Glutamatergic neuron (in vitro differentiated cells): Measurements from ENCODE around the gene BCKDHB. TPM values are rescaled to one million over a fixed set of nuclear protein-coding genes. Genes with fewer than 3 reads are reported as not detected.

Experiments
- DNase-seq: peaks from one replicate; pipeline ENCODE4 v3.0.0; 2022
- H3K27ac Mint-ChIP-seq: one replicate; pipeline ENCODE4 v1.8.0; 2020; ENCODE audit warnings: mild to moderate bottlenecking, mixed read lengths, inconsistent platforms; ENCODE audit not compliant: unreplicated experiment
- H3K27me3 Mint-ChIP-seq: one replicate; pipeline ENCODE4 v1.8.0; 2020; ENCODE audit warnings: mild to moderate bottlenecking, moderate library complexity, mixed read lengths, inconsistent platforms; ENCODE audit not compliant: unreplicated experiment
- H3K36me3 Mint-ChIP-seq: one replicate; pipeline ENCODE4 v1.8.0; 2020; ENCODE audit warnings: mild to moderate bottlenecking, mixed read lengths, inconsistent platforms; ENCODE audit not compliant: unreplicated experiment
- H3K4me1 Mint-ChIP-seq: one replicate; pipeline ENCODE4 v1.8.0; 2020; ENCODE audit warnings: mild to moderate bottlenecking, low read depth, mixed read lengths, inconsistent platforms; ENCODE audit not compliant: unreplicated experiment
- H3K4me3 Mint-ChIP-seq: one replicate; pipeline ENCODE4 v1.8.0; 2020; ENCODE audit warnings: mild to moderate bottlenecking, mixed read lengths, inconsistent platforms; ENCODE audit not compliant: unreplicated experiment
- H3K9me3 Mint-ChIP-seq: one replicate; pipeline ENCODE4 v1.8.0; 2020; ENCODE audit warnings: mild to moderate bottlenecking, moderate library complexity, mixed read lengths, inconsistent platforms; ENCODE audit not compliant: unreplicated experiment
- total RNA-seq: library from RNA; stranded (reverse); fragmentation: NEBNext Ultra II Directional; extraction: Animal tissue kit (Norgen Biotek cat#: 25700); gene quantifications from one replicate; pipeline ENCODE4 v1.2.1, GENCODE V29; 2021; ENCODE audit not compliant: unreplicated experiment
- TF ChIP-seq, protein P1 (sequence below): fragments of 200-600 bp; sonication (generic); IDR thresholded peaks from one replicate; pipeline ENCODE4 v1.5.0; 2021; ENCODE audit not compliant: partially characterized antibody, unreplicated experiment

Gene BCKDHB
- total RNA-seq, 1 donor from 2014 or later = 13.6 TPM

DNA sequence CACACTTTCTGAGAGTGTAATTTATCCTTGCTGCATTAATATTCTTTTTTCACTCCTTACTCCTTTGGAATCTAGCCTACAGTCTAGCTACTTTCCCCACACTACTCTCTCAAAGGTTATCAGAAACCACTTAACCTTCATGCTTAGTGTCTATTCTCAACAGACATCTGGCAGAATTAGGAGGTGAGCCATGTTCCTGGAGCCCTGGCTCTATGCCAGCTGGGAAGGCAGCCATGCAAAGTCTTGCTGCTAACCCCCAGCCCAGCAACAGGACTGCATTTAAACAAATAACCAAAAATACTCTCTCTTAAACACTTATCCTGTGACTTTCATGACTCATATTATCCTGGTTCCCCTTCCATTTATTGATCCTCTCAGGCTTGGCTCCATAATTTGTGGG lies 260.2 kb downstream of the BCKDHB start:
- Mint-ChIP-seq H3K27me3 (peaks cover 2% of the 10 kb centered on the region), H3K27ac (no peak overlapping the region), H3K9me3 (no peaks in the 10 kb centered on the region), H3K4me3 (no peak overlapping the region), H3K4me1 (no peaks in the 10 kb centered on the region), H3K36me3 (no peaks in the 10 kb centered on the region)
- DNase-seq = no peak
- TF ChIP-seq, protein P1, sequence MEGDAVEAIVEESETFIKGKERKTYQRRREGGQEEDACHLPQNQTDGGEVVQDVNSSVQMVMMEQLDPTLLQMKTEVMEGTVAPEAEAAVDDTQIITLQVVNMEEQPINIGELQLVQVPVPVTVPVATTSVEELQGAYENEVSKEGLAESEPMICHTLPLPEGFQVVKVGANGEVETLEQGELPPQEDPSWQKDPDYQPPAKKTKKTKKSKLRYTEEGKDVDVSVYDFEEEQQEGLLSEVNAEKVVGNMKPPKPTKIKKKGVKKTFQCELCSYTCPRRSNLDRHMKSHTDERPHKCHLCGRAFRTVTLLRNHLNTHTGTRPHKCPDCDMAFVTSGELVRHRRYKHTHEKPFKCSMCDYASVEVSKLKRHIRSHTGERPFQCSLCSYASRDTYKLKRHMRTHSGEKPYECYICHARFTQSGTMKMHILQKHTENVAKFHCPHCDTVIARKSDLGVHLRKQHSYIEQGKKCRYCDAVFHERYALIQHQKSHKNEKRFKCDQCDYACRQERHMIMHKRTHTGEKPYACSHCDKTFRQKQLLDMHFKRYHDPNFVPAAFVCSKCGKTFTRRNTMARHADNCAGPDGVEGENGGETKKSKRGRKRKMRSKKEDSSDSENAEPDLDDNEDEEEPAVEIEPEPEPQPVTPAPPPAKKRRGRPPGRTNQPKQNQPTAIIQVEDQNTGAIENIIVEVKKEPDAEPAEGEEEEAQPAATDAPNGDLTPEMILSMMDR = no peak

GRCh38 chr6:80376411-80376810 lies 269.9 kb downstream of the BCKDHB start:
- TF ChIP-seq, protein P1 = no peak
- Mint-ChIP-seq H3K4me1 (no peaks in the 10 kb centered on the region), H3K27ac (no peak overlapping the region), H3K36me3 (no peaks in the 10 kb centered on the region), H3K9me3 (no peaks in the 10 kb centered on the region), H3K4me3 (no peak overlapping the region), H3K27me3 (no peaks in the 10 kb centered on the region)
- DNase-seq = no peak

DNA sequence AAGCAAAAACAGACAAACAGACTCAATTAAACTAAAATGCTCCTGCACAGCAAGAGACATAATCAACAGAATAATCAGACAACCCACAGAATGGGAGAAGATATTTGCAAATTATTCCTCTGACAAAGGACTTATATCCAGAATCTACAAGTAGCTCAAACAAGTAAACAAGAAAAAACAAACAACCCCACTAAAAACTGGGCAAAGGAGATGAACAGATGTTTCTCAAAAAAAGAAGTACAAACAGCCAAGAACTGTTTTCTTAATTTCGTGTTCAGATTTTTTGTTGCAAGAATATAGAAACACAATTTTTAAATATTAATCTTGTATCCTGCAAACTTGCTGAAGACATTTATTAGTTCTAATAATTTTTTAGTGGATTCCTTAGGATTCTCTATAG lies 274.1 kb downstream of the BCKDHB start:
- no peak overlapping the region for H3K27ac Mint-ChIP-seq
- no peak overlapping the region for H3K4me3 Mint-ChIP-seq
- DNase-seq = no peak
- peaks cover 2% of the 10 kb centered on the region for H3K27me3 Mint-ChIP-seq
- H3K36me3 Mint-ChIP-seq = no peaks in the 10 kb centered on the region
- H3K4me1 Mint-ChIP-seq = no peaks in the 10 kb centered on the region
- TF ChIP-seq, protein P1 = no peak
- H3K9me3 Mint-ChIP-seq = no peaks in the 10 kb centered on the region

- DNase-seq = no peak
- Mint-ChIP-seq H3K27me3 (peaks cover 2% of the 10 kb centered on the region), H3K4me3 (no peak overlapping the region), H3K4me1 (no peaks in the 10 kb centered on the region), H3K36me3 (no peaks in the 10 kb centered on the region), H3K9me3 (peaks cover 2% of the 10 kb centered on the region), H3K27ac (no peak overlapping the region)
- TF ChIP-seq, protein P1 = no peak
These were observed 276.3 kb downstream of the BCKDHB start for GRCh38 chr6:80382811-80383210.

DNA sequence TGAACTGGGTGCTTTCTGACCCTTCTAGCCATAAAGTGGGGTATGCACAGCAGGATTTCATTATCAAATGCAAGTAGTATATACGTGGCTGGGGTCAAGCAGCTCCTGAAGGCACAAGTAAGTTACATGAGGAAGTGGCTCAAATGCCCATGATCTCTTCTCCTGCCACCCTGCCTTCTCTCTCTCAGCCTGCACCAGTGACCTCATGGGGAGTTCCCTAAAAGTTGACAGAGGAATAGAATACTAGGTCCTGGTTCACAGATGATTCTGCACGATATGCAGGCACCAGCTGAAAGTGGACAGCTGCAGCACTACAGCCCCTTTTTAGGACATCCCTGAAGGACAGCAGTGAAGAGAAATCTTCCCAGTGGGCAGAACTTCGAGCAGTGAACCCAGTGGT lies 282.0 kb downstream of the BCKDHB start:
- H3K36me3 Mint-ChIP-seq = no peaks in the 10 kb centered on the region
- peaks cover 4% of the 10 kb centered on the region for H3K9me3 Mint-ChIP-seq
- no peak overlapping the region for H3K4me3 Mint-ChIP-seq
- H3K4me1 Mint-ChIP-seq = no peaks in the 10 kb centered on the region
- no peak overlapping the region for H3K27ac Mint-ChIP-seq
- TF ChIP-seq, protein P1 = no peak
- H3K27me3 Mint-ChIP-seq = peaks cover 2% of the 10 kb centered on the region
- no peak for DNase-seq

Other genes with a start within 250 kb of the BCKDHB start
- gene ELOVL4, start 159.1 kb upstream of the BCKDHB start, total RNA-seq = 37.2 TPM
- 6.3 TPM for gene TTK, start 102.0 kb upstream of the BCKDHB start, total RNA-seq